ENCODE data around the gene GPS2.

Gene GPS2

DNA sequence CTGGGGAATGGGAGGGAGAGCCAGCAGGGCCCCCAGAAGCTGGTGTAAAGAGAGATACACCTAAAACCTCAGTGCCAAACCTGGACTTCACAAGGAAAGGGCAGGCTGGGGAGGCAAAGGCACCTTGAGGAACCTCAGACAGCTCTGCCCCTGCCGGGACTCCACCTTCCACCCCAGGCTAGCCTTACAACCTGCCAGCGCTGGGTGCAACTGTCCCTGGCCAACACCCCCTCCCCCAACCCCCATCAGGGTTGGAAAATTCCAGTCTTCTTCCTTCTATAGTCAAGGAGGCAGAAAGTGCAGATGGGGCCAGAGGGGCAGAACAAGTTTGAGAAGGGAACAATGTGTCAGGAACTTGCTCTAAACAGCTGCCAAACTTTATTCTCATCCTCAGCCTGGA lies 23.0 kb downstream of the GPS2 start:
- Mint-ChIP-seq H3K27ac (ENCODE audit: low read depth) (no peak overlapping the region), H3K4me3 (no peak overlapping the region), H3K36me3 (ENCODE audit: insufficient read depth) (peaks cover 7% of the 10 kb centered on the region), H3K27me3 (peaks cover 70% of the 10 kb centered on the region), H3K9me3 (no peaks in the 10 kb centered on the region), H3K4me1 (peaks cover 7% of the 10 kb centered on the region)
- DNase-seq (ENCODE audit: low spot score in 2 of 2) = no peak
- no peak for ATAC-seq (replicated peaks; ENCODE audit: extremely low read depth, poor library complexity, severe bottlenecking)

DNA sequence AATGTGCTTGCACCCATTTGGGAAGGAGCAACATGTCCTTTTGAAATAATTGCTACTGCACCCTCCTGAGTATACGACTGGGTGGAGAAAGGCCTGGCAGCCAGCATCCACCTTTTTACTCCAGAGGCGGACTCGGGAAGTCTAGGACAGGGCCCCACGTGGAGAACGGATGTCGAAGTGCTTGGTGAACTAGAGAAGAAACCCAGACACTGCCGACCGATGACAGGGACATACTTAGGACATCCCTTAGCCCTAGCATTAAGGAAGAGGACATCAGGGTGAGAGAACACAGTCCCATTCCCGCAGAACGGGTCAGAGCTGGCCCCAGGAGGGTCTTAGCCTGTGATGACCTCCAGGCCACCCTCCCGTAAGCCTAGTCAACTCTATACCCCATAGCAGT lies 24.5 kb downstream of the GPS2 start:
- no peak overlapping the region for H3K27ac Mint-ChIP-seq (ENCODE audit: low read depth)
- H3K4me3 Mint-ChIP-seq = no peak overlapping the region
- H3K9me3 Mint-ChIP-seq = no peaks in the 10 kb centered on the region
- peaks cover 78% of the 10 kb centered on the region for H3K27me3 Mint-ChIP-seq
- no peak for ATAC-seq (replicated peaks; ENCODE audit: extremely low read depth, poor library complexity, severe bottlenecking)
- H3K4me1 Mint-ChIP-seq = peaks cover 7% of the 10 kb centered on the region
- H3K36me3 Mint-ChIP-seq (ENCODE audit: insufficient read depth) = peaks cover 7% of the 10 kb centered on the region
- DNase-seq (ENCODE audit: low spot score in 2 of 2) = no peak

DNA sequence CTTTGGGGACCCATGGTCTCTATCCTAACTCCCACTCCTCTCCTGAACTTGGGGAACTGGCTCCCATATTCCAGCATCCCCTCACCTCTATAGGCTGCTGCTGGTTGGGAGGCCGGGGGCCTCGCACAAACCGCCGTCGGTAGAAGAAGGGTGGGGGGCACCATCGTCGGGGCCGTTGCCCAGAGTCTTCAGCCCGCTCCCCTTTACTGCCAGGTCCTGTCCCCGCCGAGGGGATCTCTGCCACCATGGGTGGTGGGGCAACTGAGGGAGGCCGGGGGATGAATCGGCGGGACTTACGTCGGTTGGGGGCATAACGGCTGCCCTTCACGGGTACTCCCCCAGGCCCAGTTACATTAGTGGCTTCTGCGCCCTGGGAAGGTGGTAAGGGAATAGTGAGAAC lies 25.0 kb downstream of the GPS2 start:
- Mint-ChIP-seq H3K27me3 (peaks cover 79% of the 10 kb centered on the region), H3K4me3 (no peak overlapping the region), H3K36me3 (ENCODE audit: insufficient read depth) (peaks cover 4% of the 10 kb centered on the region), H3K27ac (ENCODE audit: low read depth) (no peak overlapping the region), H3K9me3 (no peaks in the 10 kb centered on the region), H3K4me1 (peaks cover 5% of the 10 kb centered on the region)
- no peak for DNase-seq (ENCODE audit: low spot score in 2 of 2)
- no peak for ATAC-seq (replicated peaks; ENCODE audit: extremely low read depth, poor library complexity, severe bottlenecking)

- Mint-ChIP-seq H3K4me1 (no peaks in the 10 kb centered on the region), H3K4me3 (no peak overlapping the region), H3K27ac (ENCODE audit: low read depth) (no peak overlapping the region), H3K36me3 (ENCODE audit: insufficient read depth) (peaks cover 4% of the 10 kb centered on the region), H3K9me3 (no peaks in the 10 kb centered on the region), H3K27me3 (peaks cover 76% of the 10 kb centered on the region)
- no peak for DNase-seq (ENCODE audit: low spot score in 2 of 2)
- ATAC-seq (replicated peaks; ENCODE audit: extremely low read depth, poor library complexity, severe bottlenecking) = no peak
Measured at GRCh38 chr17:7289256-7290032, 25.7 kb downstream of the GPS2 start.

- Mint-ChIP-seq H3K4me3 (no peak overlapping the region), H3K27me3 (peaks cover 75% of the 10 kb centered on the region), H3K36me3 (ENCODE audit: insufficient read depth) (peaks cover 2% of the 10 kb centered on the region), H3K9me3 (no peaks in the 10 kb centered on the region), H3K27ac (ENCODE audit: low read depth) (no peak overlapping the region), H3K4me1 (peaks cover 12% of the 10 kb centered on the region)
- ATAC-seq (replicated peaks; ENCODE audit: extremely low read depth, poor library complexity, severe bottlenecking) (no peak), DNase-seq (ENCODE audit: low spot score in 2 of 2) (no peak)
Measured at GRCh38 chr17:7285679-7286078, 29.5 kb downstream of the GPS2 start.

DNA sequence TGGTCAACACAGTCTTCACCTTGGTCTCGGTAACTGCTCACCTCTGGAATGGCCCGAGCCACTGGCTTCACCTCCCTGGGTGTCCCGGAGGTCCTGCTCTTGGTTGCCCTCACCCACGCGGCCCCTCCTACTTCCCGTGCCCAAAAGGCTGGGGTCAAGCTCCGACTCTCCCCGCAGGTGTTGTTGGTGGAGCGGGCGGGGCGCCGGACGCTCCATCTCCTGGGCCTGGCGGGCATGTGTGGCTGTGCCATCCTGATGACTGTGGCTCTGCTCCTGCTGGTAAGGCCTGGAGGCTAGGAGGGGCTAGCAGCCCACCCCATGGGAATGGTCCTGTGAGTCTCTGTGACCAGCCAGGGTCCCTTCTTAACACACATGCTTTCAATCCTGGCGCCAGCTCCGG lies 30.2 kb downstream of the GPS2 start:
- no peak overlapping the region for H3K4me3 Mint-ChIP-seq
- H3K27ac Mint-ChIP-seq (ENCODE audit: low read depth) = no peak overlapping the region
- H3K27me3 Mint-ChIP-seq = peaks cover 67% of the 10 kb centered on the region
- peaks cover 13% of the 10 kb centered on the region for H3K4me1 Mint-ChIP-seq
- no peak for ATAC-seq (replicated peaks; ENCODE audit: extremely low read depth, poor library complexity, severe bottlenecking)
- peaks cover 2% of the 10 kb centered on the region for H3K36me3 Mint-ChIP-seq (ENCODE audit: insufficient read depth)
- no peak for DNase-seq (ENCODE audit: low spot score in 2 of 2)
- H3K9me3 Mint-ChIP-seq = no peaks in the 10 kb centered on the region

- ATAC-seq (replicated peaks; ENCODE audit: extremely low read depth, poor library complexity, severe bottlenecking) (no peak), DNase-seq (ENCODE audit: low spot score in 2 of 2) (no peak)
- H3K4me1 Mint-ChIP-seq = peaks cover 13% of the 10 kb centered on the region
- peaks cover 61% of the 10 kb centered on the region for H3K27me3 Mint-ChIP-seq
- H3K36me3 Mint-ChIP-seq (ENCODE audit: insufficient read depth) = peaks cover 2% of the 10 kb centered on the region
- H3K4me3 Mint-ChIP-seq = no peak overlapping the region
- no peaks in the 10 kb centered on the region for H3K9me3 Mint-ChIP-seq
- H3K27ac Mint-ChIP-seq (ENCODE audit: low read depth) = no peak overlapping the region
Measured at GRCh38 chr17:7283471-7284216, 31.5 kb downstream of the GPS2 start.

- Mint-ChIP-seq H3K36me3 (ENCODE audit: insufficient read depth) (peaks cover 2% of the 10 kb centered on the region), H3K27me3 (peaks cover 53% of the 10 kb centered on the region), H3K27ac (ENCODE audit: low read depth) (no peak overlapping the region), H3K9me3 (no peaks in the 10 kb centered on the region), H3K4me1 (peaks cover 13% of the 10 kb centered on the region), H3K4me3 (peak overlapping the region; percentile 77)
- DNase-seq (ENCODE audit: low spot score in 2 of 2) (no peak), ATAC-seq (replicated peaks; ENCODE audit: extremely low read depth, poor library complexity, severe bottlenecking) (no peak)
Measured at GRCh38 chr17:7282752-7283321, 32.3 kb downstream of the GPS2 start.

DNA sequence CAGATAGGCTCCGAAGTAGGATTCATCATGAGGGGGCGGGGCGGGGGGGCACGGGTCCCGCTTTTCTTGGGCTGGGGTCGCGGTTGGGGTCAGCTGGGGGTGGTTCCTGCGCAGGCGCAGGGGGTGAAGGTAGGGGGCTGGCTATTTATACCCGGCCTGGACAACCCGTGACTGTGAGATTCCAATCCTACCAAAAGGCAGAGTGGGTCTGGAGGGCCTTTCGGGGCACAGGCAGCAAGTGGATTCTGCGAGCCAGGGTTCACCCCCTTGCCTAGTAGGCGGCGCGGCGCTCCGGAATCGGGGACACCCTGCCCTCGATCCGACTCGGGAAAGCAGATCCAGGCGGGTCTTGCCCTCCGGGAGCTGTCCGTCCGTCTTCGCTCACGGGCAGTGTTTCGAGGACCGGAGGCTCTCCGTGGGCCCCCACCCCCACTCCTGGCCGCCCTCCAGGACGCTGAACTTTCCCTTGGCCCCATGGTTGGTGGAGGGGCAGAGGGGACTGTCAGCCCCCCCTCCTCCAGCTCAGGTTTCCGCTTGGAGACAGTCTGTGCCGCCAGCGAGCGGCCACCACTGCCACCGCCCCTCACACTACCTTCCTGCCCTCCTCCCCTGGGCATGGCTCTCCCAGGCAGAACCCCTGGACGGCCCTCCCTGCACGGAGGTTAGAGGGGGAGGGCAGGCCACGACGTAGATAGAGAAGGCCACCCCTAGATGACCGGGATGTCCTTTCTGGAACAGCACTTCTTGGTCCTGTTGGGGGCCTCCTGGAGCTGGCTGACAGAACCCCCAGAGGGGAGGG lies 33.0 kb downstream of the GPS2 start:
- peak overlapping the region; percentile 77 for H3K4me3 Mint-ChIP-seq
- H3K36me3 Mint-ChIP-seq (ENCODE audit: insufficient read depth) = peaks cover 2% of the 10 kb centered on the region

DNA sequence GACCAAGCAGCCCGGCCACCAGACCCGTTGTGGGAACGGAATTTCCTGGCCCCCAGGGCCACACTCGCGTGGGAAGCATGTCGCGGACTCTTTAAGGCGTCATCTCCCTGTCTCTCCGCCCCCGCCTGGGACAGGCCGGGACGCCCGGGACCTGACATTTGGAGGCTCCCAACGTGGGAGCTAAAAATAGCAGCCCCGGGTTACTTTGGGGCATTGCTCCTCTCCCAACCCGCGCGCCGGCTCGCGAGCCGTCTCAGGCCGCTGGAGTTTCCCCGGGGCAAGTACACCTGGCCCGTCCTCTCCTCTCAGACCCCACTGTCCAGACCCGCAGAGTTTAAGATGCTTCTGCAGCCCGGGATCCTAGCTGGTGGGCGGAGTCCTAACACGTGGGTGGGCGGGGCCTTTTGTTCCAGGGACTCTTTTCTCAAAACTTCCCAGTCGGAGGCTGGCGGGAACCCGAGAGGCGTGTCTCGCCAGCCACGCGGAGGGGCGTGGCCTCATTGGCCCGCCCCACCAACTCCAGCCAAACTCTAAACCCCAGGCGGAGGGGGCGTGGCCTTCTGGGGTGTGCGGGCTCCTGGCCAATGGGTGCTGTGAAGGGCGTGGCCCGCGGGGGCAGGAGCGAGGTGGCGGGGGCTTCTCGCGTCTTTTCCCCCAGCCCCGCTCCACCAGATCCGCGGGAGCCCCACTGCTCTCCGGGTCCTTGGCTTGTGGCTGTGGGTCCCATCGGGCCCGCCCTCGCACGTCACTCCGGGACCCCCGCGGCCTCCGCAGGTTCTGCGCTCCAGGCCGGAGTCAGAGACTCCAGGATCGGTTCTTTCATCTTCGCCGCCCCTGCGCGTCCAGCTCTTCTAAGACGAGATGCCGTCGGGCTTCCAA lies 33.8 kb downstream of the GPS2 start, which contains the start of gene SLC2A4:
SLC2A4 (plus strand) TSS at position 645 of the 879 bp plus-strand sequence; CDS start at position 862, 217 bp downstream.
- H3K9me3 Mint-ChIP-seq = no peaks in the 10 kb centered on the region
- H3K27ac Mint-ChIP-seq (ENCODE audit: low read depth) = peak within 1 kb of the TSS; percentile 59
- peaks cover 2% of the 10 kb centered on the region for H3K36me3 Mint-ChIP-seq (ENCODE audit: insufficient read depth)
- peak in 1 of 2 donors; percentile 44 for DNase-seq (ENCODE audit: low spot score in 2 of 2)
- H3K4me1 Mint-ChIP-seq = peaks cover 13% of the 10 kb centered on the region
- peaks cover 38% of the 10 kb centered on the region for H3K27me3 Mint-ChIP-seq
- peak within 1 kb of the TSS; percentile 77 for H3K4me3 Mint-ChIP-seq
- peak; percentile 39 for ATAC-seq (replicated peaks; ENCODE audit: extremely low read depth, poor library complexity, severe bottlenecking)

More for the DNA sequence above, 33.0 kb downstream of the GPS2 start:
- Mint-ChIP-seq H3K9me3 (no peaks in the 10 kb centered on the region), H3K27ac (ENCODE audit: low read depth) (peak overlapping the region; percentile 59), H3K27me3 (peaks cover 46% of the 10 kb centered on the region), H3K4me1 (peaks cover 13% of the 10 kb centered on the region)
- ATAC-seq (replicated peaks; ENCODE audit: extremely low read depth, poor library complexity, severe bottlenecking) (no peak), DNase-seq (ENCODE audit: low spot score in 2 of 2) (no peak)

- ATAC-seq (replicated peaks; ENCODE audit: extremely low read depth, poor library complexity, severe bottlenecking) = peak; percentile 91
- H3K9me3 Mint-ChIP-seq = no peaks in the 10 kb centered on the region
- no peak overlapping the region for H3K27ac Mint-ChIP-seq (ENCODE audit: low read depth)
- H3K27me3 Mint-ChIP-seq = peaks cover 31% of the 10 kb centered on the region
- peaks cover 2% of the 10 kb centered on the region for H3K36me3 Mint-ChIP-seq (ENCODE audit: insufficient read depth)
- peak; percentile 38 to 80 for DNase-seq (ENCODE audit: low spot score in 2 of 2)
- peak overlapping the region; percentile 77 for H3K4me3 Mint-ChIP-seq
- H3K4me1 Mint-ChIP-seq = peaks cover 13% of the 10 kb centered on the region
Measured at GRCh38 chr17:7280519-7281073, 34.6 kb downstream of the GPS2 start.
